ENCODE data around the gene SRRM4.

SRRM4 gene

DNA sequence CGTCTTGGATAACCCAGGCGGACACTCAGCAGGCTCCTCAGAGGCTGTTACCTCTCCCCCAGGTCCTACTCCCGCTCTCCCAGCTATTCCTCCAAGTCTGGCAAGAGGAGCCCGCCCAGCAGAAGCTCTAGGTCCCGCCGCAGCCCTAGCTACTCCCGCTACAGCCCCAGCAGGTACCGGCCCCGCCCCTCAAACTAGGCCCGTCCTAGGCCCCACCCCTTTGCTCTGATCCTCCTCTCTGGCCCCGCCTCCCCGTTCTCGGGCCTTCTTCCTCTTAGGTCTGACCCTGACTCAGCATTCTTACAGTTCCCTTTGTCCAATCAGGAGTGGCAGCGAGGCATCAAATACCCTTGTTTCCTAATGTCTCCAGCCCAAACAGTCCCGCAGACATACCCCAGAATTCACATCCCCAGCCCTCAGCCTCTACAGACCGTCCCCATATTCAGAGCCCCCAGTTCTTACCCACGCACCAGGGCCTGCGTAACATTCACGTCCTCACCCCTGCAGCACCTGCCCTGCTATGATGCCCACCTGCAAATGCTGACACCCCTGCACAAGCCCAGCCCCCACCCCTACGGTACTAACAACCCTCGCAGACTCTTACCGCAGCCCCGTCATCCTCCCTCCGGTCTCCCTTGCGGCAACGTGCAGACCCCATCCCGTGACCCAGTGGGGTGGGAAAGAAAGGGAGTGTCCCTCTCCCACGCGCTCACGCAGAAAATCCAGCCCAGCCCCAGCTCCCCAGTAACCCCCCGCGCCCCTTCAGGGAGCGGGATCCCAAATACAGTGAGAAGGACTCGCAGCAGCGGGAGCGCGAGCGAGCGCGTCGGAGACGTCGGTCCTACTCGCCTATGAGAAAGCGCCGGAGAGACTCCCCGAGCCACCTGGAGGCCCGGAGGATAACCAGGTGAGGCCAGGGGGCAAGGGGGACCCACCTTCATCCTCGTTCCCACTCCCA, 172.4 kb downstream of the SRRM4 start:
- H3K4me3 ChIP-seq (ENCODE audit: low read length), result no peak overlapping the region
- DNase-seq (ENCODE audit: low read depth), result no peak
- TF ChIP-seq, protein P1, sequence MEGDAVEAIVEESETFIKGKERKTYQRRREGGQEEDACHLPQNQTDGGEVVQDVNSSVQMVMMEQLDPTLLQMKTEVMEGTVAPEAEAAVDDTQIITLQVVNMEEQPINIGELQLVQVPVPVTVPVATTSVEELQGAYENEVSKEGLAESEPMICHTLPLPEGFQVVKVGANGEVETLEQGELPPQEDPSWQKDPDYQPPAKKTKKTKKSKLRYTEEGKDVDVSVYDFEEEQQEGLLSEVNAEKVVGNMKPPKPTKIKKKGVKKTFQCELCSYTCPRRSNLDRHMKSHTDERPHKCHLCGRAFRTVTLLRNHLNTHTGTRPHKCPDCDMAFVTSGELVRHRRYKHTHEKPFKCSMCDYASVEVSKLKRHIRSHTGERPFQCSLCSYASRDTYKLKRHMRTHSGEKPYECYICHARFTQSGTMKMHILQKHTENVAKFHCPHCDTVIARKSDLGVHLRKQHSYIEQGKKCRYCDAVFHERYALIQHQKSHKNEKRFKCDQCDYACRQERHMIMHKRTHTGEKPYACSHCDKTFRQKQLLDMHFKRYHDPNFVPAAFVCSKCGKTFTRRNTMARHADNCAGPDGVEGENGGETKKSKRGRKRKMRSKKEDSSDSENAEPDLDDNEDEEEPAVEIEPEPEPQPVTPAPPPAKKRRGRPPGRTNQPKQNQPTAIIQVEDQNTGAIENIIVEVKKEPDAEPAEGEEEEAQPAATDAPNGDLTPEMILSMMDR (IDR thresholded peaks at IDR 0.05; ENCODE audit: insufficient read depth, low read depth, low read length, missing control alignments), result no peak

DNA sequence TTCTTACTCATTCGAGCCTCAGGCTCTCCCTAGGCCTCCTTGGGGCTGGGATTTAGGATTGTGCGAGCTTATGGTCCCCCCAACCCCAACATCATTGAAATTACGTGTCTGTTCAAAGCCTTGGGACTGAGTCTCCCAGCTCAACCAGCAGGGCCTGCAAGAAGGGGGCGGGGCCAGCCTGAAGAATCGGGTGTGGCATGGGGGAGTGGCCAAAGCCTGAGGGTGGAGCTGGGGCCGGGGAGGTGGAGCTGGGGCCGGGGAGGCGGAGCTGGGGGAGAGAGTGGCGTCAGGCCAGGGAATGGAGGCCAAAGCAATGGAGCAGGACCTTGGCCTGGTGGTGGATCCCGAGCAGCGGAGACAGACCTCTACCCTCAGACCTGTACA, 173.1 kb downstream of the SRRM4 start:
- no peak for DNase-seq (ENCODE audit: low read depth)
- TF ChIP-seq, protein P1 (IDR thresholded peaks at IDR 0.05; ENCODE audit: insufficient read depth, low read depth, low read length, missing control alignments), result no peak
- no peak overlapping the region for H3K4me3 ChIP-seq (ENCODE audit: low read length)

DNA sequence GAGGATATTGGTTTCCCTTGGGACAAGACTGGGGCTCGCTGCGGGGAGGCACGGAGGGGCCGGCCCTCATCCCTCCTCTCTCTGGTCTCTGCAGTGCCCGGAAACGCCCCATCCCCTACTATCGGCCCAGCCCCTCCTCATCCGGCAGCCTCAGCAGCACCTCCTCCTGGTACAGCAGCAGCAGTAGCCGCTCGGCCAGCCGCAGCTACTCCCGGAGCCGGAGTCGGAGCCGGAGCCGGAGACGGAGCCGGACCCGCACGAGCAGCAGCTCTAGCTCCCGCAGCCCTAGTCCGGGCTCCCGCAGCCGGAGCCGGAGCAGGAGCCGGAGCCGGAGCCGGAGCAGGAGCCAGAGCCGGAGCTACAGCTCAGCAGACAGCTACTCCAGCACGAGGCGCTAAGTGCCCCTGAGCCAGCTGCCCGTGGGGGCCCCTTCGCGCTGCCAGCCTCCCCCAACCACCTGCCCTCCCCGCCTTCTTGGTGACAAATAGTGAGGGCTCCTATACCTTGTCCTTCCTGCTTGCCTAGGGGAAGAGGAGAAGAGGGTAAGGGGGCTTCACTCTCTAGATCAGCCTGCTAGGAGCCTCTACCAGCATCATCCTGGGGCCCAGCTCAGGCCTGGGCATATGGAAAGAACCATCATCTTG, 175.2 kb downstream of the SRRM4 start:
- no peak for DNase-seq (ENCODE audit: low read depth)
- TF ChIP-seq, protein P1 (IDR thresholded peaks at IDR 0.05; ENCODE audit: insufficient read depth, low read depth, low read length, missing control alignments), result no peak
- no peak overlapping the region for H3K4me3 ChIP-seq (ENCODE audit: low read length)

DNA sequence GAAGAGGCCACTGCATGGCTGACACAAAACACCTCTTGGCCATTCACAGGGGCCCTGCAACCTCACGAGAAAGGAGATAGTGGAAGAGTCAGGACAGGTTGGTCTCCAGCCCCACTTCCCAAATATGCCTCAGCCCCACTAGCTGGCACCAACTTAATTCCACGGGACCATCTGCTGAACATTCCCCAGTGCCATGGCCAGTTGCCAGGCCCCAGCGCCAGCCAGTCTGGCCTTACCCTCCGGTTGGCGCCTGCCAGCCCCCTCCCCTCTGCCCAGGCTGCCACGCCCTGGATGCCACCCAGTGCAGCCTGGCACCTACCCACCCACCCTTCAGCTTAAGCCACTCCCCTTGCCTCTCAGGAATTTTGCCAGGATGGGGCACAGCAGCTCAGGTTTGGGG, 176.2 kb downstream of the SRRM4 start:
- H3K4me3 ChIP-seq (ENCODE audit: low read length), result no peak overlapping the region
- DNase-seq (ENCODE audit: low read depth), result no peak
- TF ChIP-seq, protein P1 (IDR thresholded peaks at IDR 0.05; ENCODE audit: insufficient read depth, low read depth, low read length, missing control alignments), result no peak

DNA sequence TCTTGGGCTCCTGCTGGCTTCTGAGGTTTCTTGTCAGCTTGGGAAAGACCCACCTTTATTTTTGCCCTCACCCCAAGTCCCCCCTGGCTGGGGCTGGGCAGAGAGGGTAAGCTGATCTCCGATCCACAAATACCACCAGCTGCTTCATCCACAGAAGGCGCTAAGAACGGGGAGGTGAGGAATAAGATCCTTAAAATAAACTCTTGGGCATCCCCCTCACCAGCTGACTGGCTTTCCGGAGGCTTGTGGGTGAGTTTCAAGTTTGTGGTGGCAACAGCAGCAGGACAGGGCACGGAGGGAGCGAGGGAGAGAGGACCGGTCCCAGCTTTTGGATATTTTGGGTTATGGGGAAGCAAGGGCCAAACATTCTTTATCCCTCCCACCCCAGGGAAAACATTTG, 176.6 kb downstream of the SRRM4 start:
- DNase-seq (ENCODE audit: low read depth), result no peak
- H3K4me3 ChIP-seq (ENCODE audit: low read length), result no peak overlapping the region
- TF ChIP-seq, protein P1 (IDR thresholded peaks at IDR 0.05; ENCODE audit: insufficient read depth, low read depth, low read length, missing control alignments), result no peak

DNA sequence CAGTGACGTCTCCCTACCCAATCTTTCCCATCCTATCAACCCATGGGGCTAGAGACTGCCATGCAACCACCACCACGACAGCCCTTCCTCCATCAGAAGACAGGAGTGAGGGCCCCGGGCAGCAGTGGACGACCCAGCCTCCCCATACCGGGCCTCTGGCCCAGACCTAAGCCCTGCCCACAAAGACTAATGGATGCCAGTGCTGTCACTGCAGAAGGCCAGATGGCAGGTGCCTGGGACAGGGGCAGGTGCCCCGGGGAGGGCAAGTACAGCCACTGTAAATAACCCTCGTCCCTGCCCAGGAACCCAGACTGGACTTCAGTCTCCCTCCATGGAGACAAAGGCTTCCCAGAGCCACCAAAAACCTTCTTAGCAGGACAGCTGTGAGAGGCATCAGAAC, 177.1 kb downstream of the SRRM4 start:
- TF ChIP-seq, protein P1 (IDR thresholded peaks at IDR 0.05; ENCODE audit: insufficient read depth, low read depth, low read length, missing control alignments), result no peak
- no peak overlapping the region for H3K4me3 ChIP-seq (ENCODE audit: low read length)
- DNase-seq (ENCODE audit: low read depth), result no peak

Data from epithelial cell of esophagus (primary cell).